GM18909 (cell line): ENCODE data around the gene HAUS8.
"Not testable (repeated sequence)": the region's sequence is repeated elsewhere in the genome, so short reads cannot be mapped to it uniquely, and the experiment has no call there.

Experiments used
- ATAC-seq: cut with Tn5 transposase; IDR thresholded peaks from one replicate; pipeline ENCODE4 v1.9.1; 2021; ENCODE audit warnings: mild to moderate bottlenecking; ENCODE audit not compliant: unreplicated experiment, poor library complexity

Gene HAUS8, protein sequence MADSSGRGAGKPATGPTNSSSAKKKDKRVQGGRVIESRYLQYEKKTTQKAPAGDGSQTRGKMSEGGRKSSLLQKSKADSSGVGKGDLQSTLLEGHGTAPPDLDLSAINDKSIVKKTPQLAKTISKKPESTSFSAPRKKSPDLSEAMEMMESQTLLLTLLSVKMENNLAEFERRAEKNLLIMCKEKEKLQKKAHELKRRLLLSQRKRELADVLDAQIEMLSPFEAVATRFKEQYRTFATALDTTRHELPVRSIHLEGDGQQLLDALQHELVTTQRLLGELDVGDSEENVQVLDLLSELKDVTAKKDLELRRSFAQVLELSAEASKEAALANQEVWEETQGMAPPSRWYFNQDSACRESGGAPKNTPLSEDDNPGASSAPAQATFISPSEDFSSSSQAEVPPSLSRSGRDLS

GRCh38 chr19:17075035-17075863, at the start of gene HAUS8, which contains the start of gene MYO9B:
Gene HAUS8 (minus strand): TSS chr19:17075452. CDS start chr19:17075422, 30 bp downstream.
Gene MYO9B (plus strand): TSS chr19:17075777. CDS start chr19:17101718, 25,941 bp downstream.
- peak; percentile 81 for ATAC-seq

GRCh38 chr19:17124025-17124424, 48.8 kb upstream of the HAUS8 start:
- no peak for ATAC-seq

- ATAC-seq, result no peak
These were observed 47.8 kb upstream of the HAUS8 start for GRCh38 chr19:17123041-17123440.

DNA sequence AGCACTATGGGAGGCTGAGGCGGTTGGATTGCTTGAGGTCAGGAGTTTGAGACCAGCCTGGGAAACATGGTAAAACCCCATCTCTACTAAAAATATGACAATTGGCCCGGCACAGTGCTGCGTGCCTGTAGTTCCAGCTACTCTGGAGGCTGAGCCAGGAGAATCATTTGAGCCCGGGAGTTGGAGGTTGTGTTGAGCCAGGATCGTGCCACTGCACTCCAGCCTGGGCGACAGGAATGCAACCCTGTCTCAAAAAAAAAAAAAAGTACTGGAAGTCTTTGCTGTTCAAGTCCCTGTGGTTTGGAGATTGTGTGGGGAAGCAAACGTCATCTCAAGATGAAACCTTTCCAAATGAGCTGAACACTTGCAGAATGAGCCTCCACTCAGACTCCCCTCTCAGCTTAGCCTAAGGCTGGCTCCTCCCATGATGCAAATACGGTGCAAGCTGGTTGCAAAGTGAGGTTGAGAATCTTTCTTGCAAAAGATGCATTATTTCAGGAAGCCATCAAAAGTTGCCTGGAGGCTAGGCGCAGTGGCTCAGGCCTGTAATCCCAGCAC, 46.6 kb upstream of the HAUS8 start:
- no peak for ATAC-seq

- ATAC-seq, result no peak
These were observed 43.7 kb upstream of the HAUS8 start for GRCh38 chr19:17118957-17119356.

DNA sequence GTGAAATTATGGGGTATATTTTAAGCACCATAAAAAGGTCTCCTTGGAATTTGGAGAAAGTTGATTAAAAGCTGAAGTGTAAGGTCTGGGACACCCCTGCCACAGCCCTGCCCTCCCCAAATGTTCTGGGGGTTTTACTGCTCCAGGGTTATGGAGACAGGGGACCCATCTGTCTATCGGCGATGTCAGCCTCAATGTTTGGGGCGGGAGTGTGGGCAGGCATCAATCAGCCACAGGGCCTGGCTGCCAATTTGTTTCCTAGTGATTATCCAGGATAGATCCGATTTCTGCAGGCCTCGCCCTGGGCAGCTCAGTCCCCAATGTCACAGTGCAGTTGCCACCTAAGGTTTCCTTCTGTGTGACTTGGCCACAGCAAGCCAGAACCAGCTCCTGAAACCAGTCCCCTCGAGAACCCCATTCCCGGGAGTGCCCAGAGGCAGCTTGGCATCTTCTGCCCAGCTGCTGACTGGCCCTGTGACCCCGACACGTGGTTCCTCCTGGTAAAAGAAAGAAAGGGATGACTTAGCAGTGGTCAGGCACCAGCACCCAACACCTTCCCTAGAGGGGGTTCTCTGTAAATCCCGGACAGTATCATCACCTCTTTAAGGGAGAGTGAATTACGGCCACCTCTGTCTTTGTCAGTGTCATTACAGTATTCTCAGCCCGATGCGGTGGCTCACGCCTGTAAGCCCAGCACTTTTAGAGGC, 41.9 kb upstream of the HAUS8 start:
- no peak for ATAC-seq

- ATAC-seq, result no peak
These were observed 39.2 kb upstream of the HAUS8 start for GRCh38 chr19:17114414-17114831.

DNA sequence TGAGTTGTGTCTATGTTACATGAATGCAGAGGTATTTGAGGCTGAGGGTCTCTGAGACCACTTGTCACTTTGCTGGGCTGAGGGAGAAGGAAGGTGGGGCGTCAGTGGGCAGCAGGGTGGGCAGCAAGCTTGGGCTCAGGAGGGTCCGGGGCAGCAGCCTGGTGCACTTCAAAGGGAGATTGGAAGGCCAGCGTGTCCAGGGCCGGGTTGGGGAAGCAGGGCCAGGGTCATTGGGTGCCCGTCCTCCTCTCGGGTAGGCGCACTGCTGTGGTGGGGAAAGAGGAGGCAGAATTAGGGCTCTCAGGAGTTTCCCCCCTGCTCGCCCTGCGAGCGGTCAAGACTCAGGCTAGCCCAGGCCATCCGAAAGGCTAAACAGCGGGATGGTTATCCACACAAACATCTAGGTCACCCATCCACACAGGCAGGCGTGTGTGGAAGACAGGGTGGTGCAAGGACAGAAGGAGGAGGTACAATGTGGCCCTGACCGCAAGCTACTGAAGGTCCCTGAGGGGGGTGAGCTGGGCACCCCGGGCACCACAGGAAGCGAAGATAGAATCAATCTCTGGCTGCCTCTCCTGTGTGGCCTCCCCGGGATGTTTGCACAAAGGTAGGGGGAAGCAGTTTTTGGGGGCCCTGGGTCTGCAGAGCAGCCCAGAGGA, 38.0 kb upstream of the HAUS8 start:
- ATAC-seq, result no peak

GRCh38 chr19:17112700-17113099, 37.4 kb upstream of the HAUS8 start:
- ATAC-seq, result no peak

- no peak for ATAC-seq
These were observed 37.0 kb upstream of the HAUS8 start for GRCh38 chr19:17112271-17112670.

- no peak for ATAC-seq
These were observed 36.5 kb upstream of the HAUS8 start for GRCh38 chr19:17111766-17112165.

DNA sequence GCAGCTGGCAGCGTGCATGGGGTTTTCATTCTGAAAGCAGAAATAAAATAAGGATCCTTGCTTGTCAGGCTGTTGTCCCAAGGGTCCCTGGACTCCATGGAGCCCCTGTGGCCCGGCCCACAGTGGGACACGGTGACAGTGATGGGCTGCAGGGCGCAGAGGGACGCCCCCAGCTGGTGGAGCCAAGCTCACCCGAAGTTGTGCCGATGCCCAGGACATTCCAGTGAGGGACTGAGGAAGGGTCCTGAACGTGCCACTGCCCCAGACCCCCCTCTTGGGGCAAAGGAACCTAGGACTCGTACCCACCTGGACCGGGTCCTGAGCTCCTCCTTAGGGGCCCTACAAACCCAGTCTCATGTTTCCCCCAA, 35.3 kb upstream of the HAUS8 start:
- no peak for ATAC-seq

DNA sequence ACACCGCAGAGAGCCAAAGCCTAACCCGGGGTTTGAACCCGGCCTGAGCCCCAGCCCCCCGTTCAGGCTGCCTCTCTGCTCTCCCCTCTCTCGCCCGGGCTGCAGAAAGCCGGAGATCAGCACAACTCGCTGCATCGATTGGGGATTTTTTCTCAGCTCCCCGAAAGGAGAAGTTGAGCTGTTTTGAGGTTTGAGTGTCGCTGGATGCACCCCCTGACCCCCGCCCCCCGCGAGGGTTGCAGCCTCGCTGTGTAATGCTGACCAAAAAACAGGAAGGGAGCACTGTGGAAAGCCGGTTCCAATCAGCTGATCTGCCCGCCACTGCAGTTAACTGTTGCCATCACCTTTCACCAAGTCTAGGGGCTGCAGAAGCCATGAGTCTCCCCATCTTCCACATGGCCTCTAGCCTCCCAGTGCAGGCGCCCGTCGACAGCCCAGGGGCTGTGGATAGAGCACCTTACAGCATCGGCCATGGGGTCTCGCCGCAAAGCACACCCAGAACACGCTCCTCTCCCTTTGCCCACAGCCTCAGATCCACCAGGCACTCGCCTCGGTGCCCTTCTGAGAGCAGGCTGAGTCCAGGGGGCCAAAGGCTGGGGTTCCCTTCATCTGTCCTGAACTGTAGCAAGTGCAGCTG, 34.8 kb upstream of the HAUS8 start:
- ATAC-seq, result peak; percentile 63

GRCh38 chr19:17109300-17109699, 34.0 kb upstream of the HAUS8 start:
- ATAC-seq, result no peak

- ATAC-seq, result no peak
These were observed 33.2 kb upstream of the HAUS8 start for GRCh38 chr19:17108453-17108784.

DNA sequence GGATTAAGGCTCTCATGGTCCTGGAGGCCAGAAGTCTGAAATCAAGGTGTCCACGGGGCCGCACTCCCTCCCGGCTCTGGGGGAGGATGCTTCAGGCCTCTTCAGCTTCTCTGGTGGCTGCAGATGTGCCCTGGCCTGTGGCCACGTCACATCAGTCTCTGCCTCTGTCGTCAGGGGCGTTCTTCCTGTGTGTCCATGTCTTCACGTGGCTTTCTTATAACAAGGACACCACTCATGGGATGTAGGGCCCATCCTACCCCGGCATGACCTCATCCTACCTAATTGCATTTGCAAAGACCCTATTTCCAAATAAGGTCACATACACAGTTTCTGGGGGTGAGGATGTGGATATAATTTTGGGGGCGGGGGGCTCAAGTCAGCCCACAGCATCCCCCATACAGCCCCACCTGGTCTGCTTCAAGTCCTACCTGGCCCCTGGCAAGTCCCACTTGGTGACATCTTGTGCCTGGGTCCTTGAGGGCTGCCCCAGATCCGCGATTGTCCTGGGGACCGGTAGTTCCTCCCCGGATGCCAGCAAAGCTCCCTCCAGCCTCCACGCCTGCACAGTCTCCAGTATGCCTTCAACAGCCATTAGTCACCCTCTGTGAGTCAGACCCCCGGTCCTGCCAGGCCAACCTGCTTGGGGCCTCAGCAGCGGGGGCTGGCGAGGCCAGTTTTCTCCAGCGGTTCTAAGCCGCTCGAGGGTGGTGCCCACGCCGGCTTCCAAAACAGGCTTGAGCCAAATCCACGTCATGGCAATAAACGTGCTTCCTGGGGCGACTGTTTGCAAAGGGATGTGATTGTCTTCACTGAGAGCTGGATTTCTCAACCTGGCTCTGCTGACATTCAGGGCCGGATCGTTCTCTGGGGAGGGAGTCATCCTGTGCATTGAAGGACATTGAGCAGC, 32.5 kb upstream of the HAUS8 start:
- ATAC-seq, result no peak

GRCh38 chr19:17106964-17107363, 31.7 kb upstream of the HAUS8 start:
- ATAC-seq, result not testable (repeated sequence)

- ATAC-seq, result no peak
These were observed 30.3 kb upstream of the HAUS8 start for GRCh38 chr19:17105556-17105955.

GRCh38 chr19:17104679-17105078, 29.4 kb upstream of the HAUS8 start:
- no peak for ATAC-seq
